GM12873 (cell line): ENCODE measurements around the gene AP1M1.

Source experiments
- TF ChIP-seq, protein P1 (sequence below): IDR thresholded peaks from 2 replicates; pipeline ENCODE4 v1.5.1; 2012; ENCODE audit warnings: low read depth, mild to moderate bottlenecking, moderate library complexity, low read length, control low read depth; ENCODE audit not compliant: insufficient read depth; ENCODE audit errors: missing control alignments

AP1M1 gene

DNA sequence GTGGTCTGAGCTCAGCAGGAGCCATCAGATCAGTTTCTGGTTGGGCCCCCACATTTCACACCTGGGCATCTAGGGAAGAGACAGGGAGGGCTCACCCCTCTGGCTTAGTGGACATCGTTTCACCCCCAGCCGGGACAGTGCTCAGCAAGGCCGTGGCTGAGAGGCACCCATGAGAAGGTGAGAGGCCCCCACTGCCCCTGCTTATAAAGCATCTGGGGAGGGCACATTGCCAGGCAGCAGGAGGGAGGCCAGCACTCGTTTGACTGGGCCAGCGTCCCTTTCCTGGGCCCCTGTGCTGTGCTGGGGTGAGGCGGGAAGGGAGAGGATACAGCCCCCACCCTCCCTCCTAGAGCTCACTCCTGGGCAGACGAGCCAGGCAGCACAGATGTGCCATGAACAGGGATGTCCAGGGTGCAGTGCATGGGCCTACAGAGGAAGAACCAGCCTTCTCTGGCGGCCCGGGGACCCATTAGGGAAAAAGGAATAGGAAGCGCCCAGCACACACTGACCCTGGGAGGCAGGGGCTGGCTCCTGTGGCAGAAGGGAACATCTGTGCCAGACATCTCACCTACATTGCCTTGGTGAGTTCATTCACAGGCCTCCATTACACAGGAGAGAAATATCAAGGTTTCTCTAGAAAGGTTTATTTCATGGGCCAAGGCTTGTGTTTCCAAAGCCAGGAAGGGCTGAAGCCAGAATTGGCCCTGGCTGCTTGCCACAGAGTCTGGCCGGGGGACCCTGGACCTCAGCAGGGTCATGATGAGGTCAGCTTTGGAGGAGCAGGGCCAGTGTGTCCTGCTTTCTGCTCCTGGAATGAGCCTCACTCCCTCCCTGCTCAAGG lies 7.7 kb downstream of the AP1M1 start:
- TF ChIP-seq, protein P1, sequence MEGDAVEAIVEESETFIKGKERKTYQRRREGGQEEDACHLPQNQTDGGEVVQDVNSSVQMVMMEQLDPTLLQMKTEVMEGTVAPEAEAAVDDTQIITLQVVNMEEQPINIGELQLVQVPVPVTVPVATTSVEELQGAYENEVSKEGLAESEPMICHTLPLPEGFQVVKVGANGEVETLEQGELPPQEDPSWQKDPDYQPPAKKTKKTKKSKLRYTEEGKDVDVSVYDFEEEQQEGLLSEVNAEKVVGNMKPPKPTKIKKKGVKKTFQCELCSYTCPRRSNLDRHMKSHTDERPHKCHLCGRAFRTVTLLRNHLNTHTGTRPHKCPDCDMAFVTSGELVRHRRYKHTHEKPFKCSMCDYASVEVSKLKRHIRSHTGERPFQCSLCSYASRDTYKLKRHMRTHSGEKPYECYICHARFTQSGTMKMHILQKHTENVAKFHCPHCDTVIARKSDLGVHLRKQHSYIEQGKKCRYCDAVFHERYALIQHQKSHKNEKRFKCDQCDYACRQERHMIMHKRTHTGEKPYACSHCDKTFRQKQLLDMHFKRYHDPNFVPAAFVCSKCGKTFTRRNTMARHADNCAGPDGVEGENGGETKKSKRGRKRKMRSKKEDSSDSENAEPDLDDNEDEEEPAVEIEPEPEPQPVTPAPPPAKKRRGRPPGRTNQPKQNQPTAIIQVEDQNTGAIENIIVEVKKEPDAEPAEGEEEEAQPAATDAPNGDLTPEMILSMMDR, result no peak

DNA sequence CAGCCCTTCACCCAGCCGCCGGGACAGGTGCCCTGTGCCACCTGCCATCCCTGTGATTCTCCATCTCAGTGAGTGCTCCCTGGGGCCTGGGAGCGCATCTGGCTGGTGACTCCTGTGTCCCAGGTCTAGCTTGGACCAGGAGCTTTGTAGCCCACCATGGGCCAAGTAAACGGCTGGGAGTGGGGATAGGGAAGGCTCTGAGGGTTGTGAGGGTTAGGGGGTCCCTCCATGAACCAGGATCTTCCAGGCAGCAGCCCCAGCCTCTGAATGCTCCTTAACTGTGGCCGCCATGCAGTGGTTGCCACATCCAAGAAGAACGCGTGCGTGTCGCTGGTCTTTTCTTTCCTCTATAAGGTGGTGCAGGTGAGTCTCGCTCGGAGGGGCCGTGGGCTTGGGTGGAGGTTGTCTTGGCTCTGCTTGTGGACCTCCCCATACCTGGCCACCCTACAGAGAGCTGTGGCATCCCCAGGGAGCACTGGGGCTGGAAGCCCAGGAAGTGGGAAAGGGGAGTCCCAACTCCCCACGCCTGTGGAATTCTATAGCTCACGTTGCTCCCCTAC lies 8.4 kb downstream of the AP1M1 start:
- TF ChIP-seq, protein P1, result no peak

DNA sequence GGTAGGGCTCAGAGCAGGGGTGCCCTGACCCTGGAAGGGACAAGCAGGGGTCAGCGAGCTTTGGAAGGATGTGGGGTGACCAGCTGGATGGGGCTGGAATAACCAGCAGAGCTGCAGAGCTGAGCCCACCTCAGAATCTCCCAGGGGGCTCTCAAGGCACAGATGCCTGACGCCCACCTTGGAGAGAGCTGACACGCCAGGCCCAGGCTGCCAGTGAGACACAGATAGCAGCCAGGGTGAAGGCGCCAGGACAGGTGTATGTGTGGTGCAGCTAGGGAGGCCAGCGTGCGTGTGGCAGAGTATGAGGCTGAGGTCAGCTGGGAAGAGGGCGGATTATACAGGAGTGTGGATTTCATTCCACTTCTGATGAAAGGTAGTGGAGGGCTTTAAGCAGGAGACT lies 8.9 kb downstream of the AP1M1 start:
- TF ChIP-seq, protein P1, result no peak

DNA sequence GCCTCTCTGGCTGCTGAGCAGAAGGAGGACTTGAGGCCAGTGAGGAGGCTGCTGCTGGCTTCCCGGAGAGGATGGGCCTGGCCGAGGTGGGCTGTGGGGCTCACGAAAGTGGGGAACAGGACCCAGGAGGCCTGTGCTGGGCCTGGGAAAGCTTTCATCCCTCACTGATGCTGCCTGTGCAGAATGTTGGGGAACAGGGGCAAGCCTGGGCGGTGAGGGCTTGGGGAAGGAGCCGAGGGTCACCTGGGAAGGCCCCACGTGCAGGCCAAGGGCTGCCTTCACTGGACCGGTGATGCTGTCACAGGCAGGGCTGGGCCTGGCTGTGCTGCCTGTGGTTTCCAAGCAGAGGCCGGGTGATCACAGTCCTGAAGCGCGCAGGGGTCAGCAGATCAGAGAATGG lies 9.4 kb downstream of the AP1M1 start:
- TF ChIP-seq, protein P1, result no peak

DNA sequence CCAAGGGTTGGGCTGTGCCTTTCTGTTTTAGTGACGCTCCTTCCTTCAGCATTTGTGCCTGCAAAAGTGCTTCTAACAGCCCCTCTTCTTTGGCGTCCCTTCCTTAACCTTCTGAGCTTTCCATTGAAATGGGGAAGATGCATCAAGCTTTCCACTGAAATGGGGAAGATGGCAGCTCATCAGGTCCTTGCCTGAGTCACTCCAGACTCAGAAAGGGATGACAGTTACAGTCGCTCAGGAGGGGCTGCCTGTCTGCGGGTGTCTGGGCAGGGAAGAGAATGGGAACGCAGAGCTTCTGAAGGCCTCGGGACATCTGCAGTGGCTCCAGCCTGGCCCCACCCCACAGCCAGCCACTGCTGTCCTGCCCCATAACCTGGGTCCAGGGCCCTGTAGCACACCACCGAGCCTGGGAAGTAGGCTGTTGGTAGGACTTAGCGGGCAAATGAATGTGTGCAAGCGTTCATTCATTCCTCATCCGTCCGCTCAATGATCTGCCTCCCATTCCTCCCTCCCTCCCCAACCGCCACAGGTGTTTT lies 9.8 kb downstream of the AP1M1 start:
- TF ChIP-seq, protein P1, result no peak

DNA sequence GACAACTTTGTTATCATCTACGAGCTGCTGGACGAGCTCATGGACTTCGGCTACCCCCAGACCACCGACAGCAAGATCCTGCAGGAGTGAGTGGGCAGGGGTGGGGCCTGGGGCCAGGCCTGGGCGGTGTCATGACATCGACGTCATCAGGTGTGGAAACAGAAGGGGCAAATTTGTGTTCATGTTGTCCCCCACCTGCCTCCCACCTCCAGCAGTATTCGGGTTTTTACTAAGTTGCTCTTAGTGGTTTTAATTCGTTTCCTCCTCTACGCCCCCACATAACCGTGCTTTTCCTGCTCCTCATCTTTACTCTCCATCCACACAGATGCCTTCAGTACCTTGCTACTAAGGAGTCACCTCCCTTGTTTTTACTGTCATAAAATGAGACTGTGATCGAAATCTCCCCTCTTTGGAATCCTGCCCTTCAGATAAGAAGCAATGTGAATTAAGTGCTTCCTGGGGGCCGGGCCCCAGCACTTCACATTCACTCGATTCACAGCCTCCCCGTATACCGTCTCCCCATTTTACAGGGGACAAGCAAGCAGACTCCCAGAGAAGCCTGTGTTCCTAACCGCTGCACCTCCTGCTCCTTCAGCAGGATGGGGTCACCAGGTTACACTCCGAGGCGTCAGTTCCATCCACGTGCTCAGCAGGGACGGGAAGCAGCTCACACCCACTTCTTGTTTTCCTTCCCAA lies 10.5 kb downstream of the AP1M1 start:
- TF ChIP-seq, protein P1, result no peak
